GM18507 (cell line): Measurements from ENCODE around the gene ZSCAN9.

Experiments
- DNase-seq: peaks from one replicate; pipeline ENCODE4 v3.0.0; 2011; ENCODE audit warnings: low read depth; ENCODE audit not compliant: insufficient read length; ENCODE audit errors: extremely low spot score
- FAIRE-seq: peaks from 2 replicates; lab custom pipeline; 2011; peaks lifted over from hg19 to GRCh38; lab: Jason Lieb, UNC

The ZSCAN9 gene

DNA sequence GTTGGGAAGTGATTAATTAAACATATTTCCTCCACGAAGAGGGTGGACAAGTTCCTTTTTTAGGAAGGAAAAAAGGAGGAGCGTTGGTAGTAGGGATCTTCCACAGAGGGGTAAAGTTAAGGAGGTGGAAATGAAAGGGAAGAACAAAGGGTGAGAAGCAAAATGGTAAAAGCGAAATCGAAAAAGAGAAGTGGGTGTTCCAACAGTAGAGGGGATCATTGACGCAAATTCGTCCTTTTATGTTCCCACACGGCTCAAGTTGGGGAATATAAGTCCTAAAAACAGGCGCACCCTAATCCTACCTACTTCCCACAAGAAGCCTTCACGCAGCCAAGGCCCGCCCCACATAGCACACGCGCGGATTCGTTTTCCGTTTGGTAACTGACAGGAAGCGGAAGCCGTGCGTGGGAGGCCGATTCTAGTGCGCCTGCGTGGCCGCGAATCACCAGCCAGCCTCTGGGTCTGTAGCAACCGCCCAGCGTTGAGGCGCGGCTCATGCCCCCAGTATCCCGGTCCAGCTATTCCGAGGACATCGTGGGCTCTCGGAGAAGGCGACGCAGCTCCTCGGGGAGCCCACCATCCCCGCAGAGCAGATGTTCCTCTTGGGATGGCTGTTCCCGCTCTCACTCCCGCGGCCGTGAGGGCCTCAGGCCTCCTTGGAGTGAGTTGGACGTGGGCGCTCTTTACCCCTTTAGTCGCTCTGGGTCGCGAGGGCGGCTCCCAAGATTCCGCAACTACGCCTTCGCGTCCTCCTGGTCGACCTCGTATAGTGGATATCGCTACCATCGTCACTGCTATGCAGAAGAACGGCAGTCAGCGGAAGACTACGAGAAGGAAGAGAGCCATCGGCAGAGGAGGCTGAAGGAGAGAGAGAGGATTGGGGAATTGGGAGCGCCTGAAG, 34.1 kb downstream of the ZSCAN9 start, which contains the start of gene NKAPL:
Gene NKAPL, plus strand, starts transcription at position 421 of the 901 bp plus-strand sequence. Its CDS starts 75 bp downstream, at position 496.
- FAIRE-seq, result no peak

GRCh38 chr6:28263922-28264321, 38.8 kb downstream of the ZSCAN9 start:
- no peak for DNase-seq
- FAIRE-seq, result no peak

More for the DNA sequence above, 34.1 kb downstream of the ZSCAN9 start, which contains the start of gene NKAPL:
- no peak for DNase-seq

DNA sequence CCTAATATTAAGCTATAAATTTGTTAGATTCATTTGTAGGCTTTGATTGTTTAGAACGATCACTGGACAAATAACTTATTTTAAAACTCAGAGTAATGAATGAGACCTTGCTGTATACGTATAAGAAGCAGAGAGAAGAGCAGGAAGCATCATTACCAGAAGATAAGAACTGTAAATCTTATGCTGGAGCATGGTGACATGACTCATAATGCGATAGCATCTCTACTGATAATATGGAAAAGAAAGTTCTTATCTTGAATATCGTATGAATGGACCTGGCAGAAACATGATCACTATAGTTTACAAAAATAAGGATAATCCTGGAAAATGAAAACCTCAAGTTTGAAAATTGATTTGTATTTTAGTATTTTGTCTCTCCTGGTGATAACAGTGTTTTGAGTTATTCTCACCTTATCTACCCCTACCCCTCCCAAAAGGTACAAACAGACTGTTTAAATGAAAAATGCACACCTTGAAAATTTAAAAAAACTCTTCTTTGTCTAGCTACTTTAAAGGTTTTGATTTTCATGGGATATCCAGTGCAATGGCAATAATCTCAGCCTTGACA, 39.8 kb downstream of the ZSCAN9 start:
- DNase-seq (no peak), FAIRE-seq (no peak)

- FAIRE-seq, result no peak
- no peak for DNase-seq
Measured at GRCh38 chr6:28266563-28266961, 41.5 kb downstream of the ZSCAN9 start.

DNA sequence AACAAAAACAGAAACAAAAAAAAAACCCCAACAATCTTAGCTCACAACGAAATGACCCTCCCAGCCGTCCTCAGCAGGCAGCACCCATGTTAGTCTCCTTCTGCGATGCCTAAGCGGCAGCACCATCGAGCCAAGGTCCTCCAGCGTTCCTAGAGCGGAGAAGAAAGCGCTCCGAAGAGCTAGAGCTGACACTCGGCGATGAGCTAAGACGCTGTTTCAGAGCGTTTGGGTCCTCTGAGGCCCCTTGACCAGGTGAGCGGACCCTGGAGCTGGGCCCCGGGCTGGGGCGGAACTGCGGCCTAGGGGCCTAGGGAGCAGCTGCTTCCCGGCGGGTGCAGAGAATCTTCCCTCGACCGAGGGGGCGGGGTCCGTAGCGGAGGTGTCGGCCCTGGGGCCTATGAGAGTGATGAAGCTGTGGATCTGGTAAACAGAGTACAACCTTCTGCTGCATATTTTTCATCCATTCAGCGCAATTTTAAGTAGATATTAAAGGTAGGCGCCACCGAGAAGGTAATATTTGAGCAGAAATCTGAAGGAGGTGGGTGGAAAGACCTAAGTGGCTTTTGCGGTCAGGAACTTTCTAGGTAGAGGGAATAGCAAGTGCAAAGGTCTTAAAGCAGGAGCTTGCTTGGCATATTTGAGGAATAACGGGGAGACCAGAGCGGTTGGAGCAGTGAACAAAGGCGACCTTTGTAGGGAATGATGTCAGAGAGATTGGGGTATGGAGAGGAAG, 42.1 kb downstream of the ZSCAN9 start, which contains the start of gene ZSCAN26:
Gene ZSCAN26, plus strand, starts transcription at position 182 of the 733 bp plus-strand sequence. CDS start 4,777 bp downstream, outside the sequence.
- FAIRE-seq (peak; percentile 91), DNase-seq (peak; percentile 59)

DNA sequence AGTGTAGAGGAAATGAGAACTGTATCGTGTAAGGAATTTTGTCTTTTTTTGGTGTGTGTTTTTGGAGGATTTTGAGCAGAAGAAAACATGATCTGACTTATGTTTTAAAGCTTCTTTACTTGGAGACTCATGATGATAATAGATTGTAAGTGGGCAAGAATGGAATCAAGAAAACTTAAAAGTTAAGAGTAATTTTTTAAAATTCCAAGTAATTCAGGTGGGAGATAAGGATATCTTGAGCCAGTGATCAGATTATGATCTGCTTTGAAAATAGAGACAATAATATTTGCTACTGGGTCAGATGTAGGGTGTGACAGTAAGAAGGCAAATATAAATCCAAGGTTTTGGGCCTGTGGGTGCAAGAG, 42.6 kb downstream of the ZSCAN9 start:
- no peak for DNase-seq
- no peak for FAIRE-seq

DNA sequence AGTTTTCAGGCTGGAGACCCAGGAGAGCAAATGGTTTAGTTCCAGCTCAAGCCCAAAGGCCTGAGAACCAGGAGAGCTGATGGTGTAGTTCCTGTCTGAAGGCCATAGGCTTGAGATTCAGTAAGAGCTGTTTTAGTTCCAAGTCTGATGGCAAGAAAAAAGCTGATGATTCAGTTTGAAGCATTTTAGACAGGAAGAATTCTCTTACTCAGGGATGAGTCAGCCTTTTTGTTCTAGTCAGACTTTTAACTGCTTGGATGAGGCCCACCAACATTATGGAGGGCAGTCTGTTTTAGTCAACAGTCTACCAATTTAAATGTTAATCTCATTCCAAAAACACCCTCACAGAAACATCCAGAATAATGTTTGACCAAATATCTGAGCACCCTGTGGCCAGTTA, 44.4 kb downstream of the ZSCAN9 start:
- DNase-seq (no peak), FAIRE-seq (no peak)

DNA sequence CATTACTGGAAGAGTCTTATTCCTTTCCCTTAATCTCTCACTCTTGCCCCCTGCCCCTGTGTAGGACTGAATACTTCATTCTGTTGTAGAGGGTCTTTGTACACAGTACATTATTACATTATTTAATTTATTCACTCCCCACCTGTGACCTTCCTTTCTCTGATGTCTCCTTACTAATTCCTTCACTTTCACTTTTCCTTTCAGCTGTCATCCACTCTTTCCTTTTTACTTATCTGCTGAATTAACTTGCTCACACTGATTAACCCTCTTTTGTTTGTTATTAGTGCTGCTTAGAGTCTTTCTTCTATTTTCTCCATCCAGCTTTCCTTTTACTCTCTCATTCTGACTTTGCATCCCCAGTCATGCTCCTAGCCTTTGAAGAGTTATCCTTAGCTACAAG, 49.8 kb downstream of the ZSCAN9 start:
- peak; percentile 9 for FAIRE-seq
- DNase-seq, result no peak

- DNase-seq (no peak), FAIRE-seq (no peak)
Measured at GRCh38 chr6:28277746-28278145, 52.7 kb downstream of the ZSCAN9 start.

DNA sequence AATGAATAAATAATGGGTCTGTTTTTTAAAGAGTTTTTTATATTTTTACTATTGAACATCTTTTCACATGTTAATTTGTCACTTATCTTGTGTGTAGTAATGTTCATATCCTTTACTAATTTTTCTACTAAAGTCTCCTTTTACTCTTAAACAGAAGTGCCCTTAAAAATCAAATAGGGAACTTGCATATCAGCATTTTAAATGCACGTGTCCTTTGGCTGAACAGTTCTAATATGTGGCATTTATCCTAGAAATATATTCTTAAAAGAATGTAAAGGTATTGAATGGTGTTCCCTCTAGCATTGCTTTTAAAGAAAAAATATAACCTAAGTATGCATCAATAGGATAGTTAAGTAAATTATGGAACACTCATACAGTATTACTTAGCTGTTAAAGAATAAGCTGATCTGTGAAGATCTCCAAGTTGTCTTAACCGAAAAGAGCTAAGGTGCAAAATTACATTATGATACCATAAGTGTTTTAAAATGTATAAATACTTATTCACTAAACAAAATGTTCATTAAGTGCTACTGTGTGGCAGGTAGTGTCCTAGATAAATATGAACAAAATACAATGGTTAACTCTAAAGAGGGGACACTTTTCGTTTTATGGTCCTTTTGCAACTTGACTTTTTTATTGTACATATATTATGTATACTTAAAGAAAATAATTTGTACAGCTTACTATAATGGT, 55.7 kb downstream of the ZSCAN9 start:
- no peak for FAIRE-seq
- DNase-seq, result no peak

DNA sequence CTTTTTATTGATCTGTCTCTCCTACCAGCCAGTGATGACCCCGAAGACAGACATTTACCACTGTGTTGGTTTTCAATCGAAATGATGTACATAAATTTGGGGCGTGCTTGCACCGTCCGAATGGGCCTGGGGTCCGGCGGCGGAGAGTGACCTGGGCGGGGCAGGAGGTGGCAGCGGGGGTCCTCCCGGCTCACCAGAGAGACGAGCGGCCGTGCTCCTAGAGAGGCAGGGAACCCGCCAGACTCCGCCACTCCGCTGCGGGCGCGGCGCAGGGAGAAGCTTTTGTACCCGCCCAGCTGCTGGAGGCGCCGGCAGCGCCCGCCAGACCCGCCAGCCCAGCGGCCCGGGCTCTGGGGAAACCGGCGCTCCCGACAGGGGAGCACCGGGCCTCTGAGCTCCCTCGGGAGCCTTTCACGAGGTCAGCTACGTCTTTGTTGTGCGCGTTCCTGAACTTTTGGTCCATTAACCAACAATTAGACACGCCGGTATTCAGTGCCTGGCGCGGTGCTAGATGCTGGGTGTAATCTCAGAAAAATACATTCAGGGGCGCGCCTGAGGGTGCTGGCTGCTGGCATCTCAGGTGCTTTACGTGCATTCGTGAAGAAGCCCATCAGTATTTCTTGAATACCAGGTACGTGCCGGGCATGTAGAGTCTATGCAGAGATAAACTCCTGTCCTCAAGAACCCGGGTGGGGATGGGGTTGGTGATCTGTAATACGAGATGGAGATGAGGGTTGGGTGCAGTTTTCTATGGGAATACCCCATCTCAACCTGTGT, 56.4 kb downstream of the ZSCAN9 start, which contains the start of gene PGBD1:
Gene PGBD1, plus strand, starts transcription at position 285 of the 777 bp plus-strand sequence. CDS start 2,242 bp downstream, outside the sequence.
- FAIRE-seq, result peak; percentile 15
- peak; percentile 51 for DNase-seq

GRCh38 chr6:28282926-28283325, 57.9 kb downstream of the ZSCAN9 start:
- DNase-seq (no peak), FAIRE-seq (no peak)
